Activated T-cell treated with anti-CD3 and anti-CD28 coated beads, Interleukin-2, amount 50 U/mL, for 4 hours (primary cell): Measurements from ENCODE around the gene PKD1. TPM values are rescaled to one million over a fixed set of nuclear protein-coding genes. Genes with fewer than 3 reads are reported as not detected.

Experiments used
- ATAC-seq, 2 donors: fragments of 200-7000 bp; cut with Tn5 transposase; one replicate each; pipeline ENCODE4 v1.10.0; 2021
- DNase-seq: peaks from one replicate; pipeline ENCODE4 v3.0.0-alpha.2; 2020
- H3K27me3 Mint-ChIP-seq: one replicate; pipeline ENCODE4 v1.8.0; 2021; ENCODE audit warnings: low read depth, mixed read lengths
- H3K36me3 Mint-ChIP-seq: one replicate; pipeline ENCODE4 v1.8.0; 2022; ENCODE audit warnings: mixed read lengths; ENCODE audit not compliant: insufficient read depth
- H3K4me1 Mint-ChIP-seq: one replicate; pipeline ENCODE4 v1.8.0; 2021; ENCODE audit warnings: low read depth, mixed read lengths
- H3K4me3 Mint-ChIP-seq: one replicate; pipeline ENCODE4 v1.8.0; 2021; ENCODE audit warnings: mild to moderate bottlenecking, moderate library complexity, mixed read lengths
- H3K9me3 Mint-ChIP-seq: one replicate; pipeline ENCODE4 v1.8.0; 2021; ENCODE audit warnings: mixed read lengths
- total RNA-seq, 3 donors: library from RNA; stranded (reverse); gene quantifications; one replicate each; pipeline ENCODE4 v1.2.1, GENCODE V29; 2021

PKD1 gene
- total RNA-seq, 3 donors from 2014 or later: 100 to 118 (median 104) TPM

DNA sequence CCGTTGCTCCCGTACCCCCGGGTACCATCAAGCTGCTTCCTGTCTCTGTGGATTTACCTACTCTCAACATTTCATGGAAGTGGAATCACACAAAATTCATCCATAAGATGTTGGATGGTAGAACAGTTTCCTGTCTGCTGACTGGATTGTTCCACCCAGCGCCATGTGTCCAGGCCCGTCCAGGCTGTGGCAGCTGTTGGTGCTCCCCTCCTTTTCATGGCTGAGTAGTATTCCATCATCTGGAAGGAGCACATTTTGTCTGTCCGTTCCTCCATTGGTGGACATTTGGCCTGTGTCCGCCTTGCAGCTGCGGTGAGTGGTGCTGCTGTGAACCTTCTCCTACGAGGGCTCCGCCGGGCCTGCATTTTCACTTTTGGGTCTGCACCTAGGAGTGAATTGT lies 69.6 kb downstream of the PKD1 start:
- H3K9me3 Mint-ChIP-seq: no peaks in the 10 kb centered on the region
- DNase-seq (no peak), ATAC-seq (no peak)
- H3K36me3 Mint-ChIP-seq: peaks cover 25% of the 10 kb centered on the region
- H3K27me3 Mint-ChIP-seq: no peaks in the 10 kb centered on the region
- H3K4me1 Mint-ChIP-seq: no peaks in the 10 kb centered on the region
- H3K4me3 Mint-ChIP-seq: no peak overlapping the region

DNA sequence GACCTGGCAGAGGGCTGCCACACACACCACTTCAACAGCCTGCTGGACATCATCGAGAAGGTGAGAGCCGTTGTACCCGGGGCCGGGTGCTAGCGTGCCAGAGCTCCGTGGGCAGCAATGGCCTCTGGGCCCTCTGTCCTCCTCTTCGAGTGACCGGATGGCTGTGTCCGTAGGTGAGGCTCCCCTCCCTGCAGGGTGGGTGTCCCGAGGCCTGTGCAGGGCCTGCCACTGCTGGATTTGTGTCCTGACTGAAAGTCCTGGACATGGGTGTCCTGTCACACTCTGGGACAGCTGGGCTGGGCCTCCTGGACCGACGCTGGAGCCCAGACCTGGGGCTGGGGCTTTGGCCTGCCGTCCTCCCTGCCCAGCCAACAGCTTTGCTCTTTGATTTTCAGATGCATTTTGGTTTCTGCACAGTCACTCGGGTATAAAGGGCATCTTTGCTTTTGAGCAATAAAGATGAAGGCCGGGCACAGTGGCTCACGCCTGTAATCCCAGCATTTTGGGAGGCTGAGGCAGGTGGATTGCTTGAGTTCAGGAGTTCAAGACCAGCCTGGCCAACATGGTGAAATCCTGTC lies 71.2 kb downstream of the PKD1 start:
- ATAC-seq: no peak

DNA sequence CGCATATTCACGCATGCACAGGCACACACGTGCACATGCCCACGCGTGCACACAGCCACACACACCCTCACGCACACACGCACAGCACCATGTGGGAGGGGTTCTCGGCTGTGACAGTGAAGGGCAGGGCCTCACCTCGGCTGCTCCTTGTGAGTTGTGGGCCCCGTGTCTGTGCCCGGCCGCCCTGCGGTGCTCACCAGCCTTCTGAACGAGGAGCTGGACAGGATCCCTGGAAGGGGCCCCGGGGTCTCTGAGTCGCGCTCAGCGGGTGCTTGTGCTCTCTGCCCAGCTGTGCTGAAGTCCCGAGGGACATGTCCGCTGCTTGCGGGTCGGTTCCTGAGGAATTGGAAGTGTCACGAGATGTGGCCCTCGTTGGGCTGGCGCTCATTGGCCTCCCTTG lies 71.8 kb downstream of the PKD1 start:
- Mint-ChIP-seq H3K9me3 (no peaks in the 10 kb centered on the region), H3K27me3 (no peaks in the 10 kb centered on the region), H3K36me3 (peaks cover 23% of the 10 kb centered on the region), H3K4me1 (no peaks in the 10 kb centered on the region), H3K4me3 (no peak overlapping the region)
- no peak for ATAC-seq
- no peak for DNase-seq

More for the DNA sequence above, 71.2 kb downstream of the PKD1 start:
- Mint-ChIP-seq H3K4me3 (no peak overlapping the region), H3K9me3 (no peaks in the 10 kb centered on the region), H3K4me1 (no peaks in the 10 kb centered on the region), H3K27me3 (no peaks in the 10 kb centered on the region), H3K36me3 (peaks cover 25% of the 10 kb centered on the region)
- DNase-seq: no peak

DNA sequence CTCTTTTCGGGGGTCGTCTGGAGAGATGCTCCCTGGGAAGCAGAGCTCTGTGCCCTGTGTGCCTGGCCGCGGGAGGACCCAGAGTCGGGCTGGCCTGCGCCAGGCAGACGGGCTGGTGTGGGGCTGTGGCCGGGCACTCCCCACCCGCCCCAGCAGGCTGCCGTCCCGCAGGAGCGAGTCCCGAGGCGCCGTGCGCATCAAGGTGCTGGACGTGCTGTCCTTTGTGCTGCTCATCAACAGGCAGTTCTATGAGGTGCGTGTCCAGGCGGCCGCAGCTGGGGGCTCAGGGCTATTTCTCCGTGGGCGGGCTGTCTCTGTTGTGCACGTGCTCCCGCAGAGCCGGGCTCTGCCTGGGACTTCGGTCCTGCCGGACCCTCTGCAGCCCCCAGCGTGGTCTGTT lies 72.9 kb downstream of the PKD1 start:
- Mint-ChIP-seq H3K36me3 (peaks cover 17% of the 10 kb centered on the region), H3K4me3 (no peak overlapping the region), H3K4me1 (no peaks in the 10 kb centered on the region), H3K9me3 (no peaks in the 10 kb centered on the region), H3K27me3 (no peaks in the 10 kb centered on the region)
- no peak for ATAC-seq
- DNase-seq: no peak

DNA sequence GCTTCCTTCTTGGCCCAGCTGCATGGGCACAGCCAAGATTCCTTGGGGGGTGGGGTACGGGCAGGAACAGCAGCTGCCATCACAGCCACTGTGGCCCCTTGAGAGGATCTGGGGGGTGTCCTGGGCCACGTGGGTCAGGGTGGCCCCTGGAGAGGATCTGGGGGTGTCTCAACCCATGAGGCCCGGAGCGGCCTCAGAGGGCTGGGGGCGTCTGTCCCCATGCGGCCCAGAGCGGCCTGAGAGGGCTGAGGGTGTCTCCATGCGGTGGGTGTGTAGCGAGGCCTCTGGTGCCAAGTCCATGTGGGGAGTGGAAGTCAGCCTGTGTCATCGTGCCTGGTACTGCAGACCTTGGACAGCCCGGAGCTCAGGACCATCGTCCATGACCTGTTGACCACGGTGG lies 74.2 kb downstream of the PKD1 start:
- ATAC-seq (no peak), DNase-seq (no peak)
- Mint-ChIP-seq H3K4me1 (no peaks in the 10 kb centered on the region), H3K36me3 (peaks cover 16% of the 10 kb centered on the region), H3K9me3 (no peaks in the 10 kb centered on the region), H3K27me3 (no peaks in the 10 kb centered on the region), H3K4me3 (no peak overlapping the region)

DNA sequence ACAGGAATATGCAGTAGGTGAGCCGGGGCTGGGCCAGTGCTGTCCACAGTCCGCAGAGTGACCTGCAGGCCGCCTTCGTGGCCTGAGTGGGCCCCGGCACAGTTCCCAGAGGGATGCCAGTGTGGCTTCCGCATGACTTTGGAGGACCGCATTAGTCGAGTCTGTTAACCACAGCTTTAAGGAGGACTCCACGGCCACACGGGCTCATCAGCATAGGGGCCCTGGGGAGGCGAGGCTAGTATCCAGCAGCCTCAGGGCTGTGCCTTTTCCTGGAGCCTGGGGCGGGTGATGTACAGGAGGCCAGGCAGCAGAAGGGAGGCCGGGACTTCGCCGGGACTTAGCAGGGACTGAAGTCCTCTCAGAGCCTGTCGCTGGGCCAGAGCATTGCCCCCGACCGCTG lies 74.7 kb downstream of the PKD1 start:
- Mint-ChIP-seq H3K27me3 (no peaks in the 10 kb centered on the region), H3K9me3 (no peaks in the 10 kb centered on the region), H3K4me3 (no peak overlapping the region), H3K36me3 (peaks cover 12% of the 10 kb centered on the region), H3K4me1 (no peaks in the 10 kb centered on the region)
- ATAC-seq (no peak), DNase-seq (no peak)

DNA sequence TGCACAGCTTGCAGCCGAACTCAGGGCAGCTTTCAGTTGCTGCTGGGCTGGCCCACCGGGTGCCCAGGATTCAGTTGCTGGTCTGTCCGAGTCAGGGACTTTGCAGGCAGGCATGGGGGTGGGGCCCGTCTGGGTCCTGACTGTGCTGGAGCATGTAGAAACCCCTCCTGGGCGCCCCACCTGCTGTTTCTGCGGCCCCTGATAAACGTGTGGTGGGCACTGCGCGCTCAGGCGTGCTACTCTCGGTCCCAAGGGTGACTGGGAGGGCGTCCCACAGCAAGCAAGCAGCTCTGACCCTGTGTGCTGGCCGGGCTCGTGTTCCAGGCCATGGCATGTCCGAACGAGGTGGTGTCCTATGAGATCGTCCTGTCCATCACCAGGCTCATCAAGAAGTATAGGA lies 75.4 kb downstream of the PKD1 start:
- ATAC-seq (no peak), DNase-seq (no peak)
- Mint-ChIP-seq H3K4me1 (no peaks in the 10 kb centered on the region), H3K9me3 (no peaks in the 10 kb centered on the region), H3K36me3 (peaks cover 10% of the 10 kb centered on the region), H3K27me3 (no peaks in the 10 kb centered on the region), H3K4me3 (no peak overlapping the region)

DNA sequence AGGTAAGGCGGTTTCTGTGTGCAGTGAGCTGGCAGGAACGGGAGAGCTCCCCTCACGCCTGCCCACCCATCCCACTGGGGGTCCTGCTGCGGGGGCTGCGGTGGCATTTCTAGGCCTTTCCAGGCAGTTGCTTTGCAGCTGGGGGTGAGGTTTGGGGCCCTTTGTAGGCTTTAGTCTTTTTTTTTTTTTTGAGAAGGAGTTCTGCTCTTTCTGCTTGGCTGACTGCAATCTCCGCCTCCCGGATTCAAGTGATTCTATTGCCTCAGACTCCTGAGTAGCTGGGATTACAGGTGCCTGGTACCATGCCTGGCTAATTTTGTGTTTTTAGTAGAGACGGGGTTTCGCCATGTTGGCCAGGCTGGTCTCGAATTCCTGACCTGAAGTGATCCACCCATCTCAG lies 76.8 kb downstream of the PKD1 start:
- no peaks in the 10 kb centered on the region for H3K27me3 Mint-ChIP-seq
- DNase-seq (no peak), ATAC-seq (no peak)
- no peaks in the 10 kb centered on the region for H3K9me3 Mint-ChIP-seq
- H3K36me3 Mint-ChIP-seq: peaks cover 10% of the 10 kb centered on the region
- H3K4me3 Mint-ChIP-seq: no peak overlapping the region
- no peaks in the 10 kb centered on the region for H3K4me1 Mint-ChIP-seq

DNA sequence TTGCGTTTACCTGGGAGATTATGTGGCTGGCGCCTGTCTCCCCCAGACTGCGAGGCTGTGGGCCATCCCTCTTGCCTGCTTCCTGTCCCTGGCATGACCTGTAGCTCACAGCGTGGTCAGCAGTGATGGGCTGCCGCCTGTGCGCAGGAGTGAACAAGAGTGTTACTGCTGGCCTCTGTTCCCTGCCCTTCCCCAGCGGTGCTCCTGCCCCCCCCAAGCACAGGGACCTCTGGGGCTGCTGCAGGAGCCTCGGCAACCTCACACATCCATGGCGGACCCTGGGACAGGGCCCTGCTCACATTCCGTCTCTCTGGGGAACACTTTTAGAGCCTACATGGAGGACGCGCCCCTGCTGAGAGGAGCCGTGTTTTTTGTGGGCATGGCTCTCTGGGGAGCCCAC lies 77.3 kb downstream of the PKD1 start:
- no peak overlapping the region for H3K4me3 Mint-ChIP-seq
- H3K36me3 Mint-ChIP-seq: peaks cover 6% of the 10 kb centered on the region
- H3K27me3 Mint-ChIP-seq: no peaks in the 10 kb centered on the region
- DNase-seq (no peak), ATAC-seq (no peak)
- no peaks in the 10 kb centered on the region for H3K9me3 Mint-ChIP-seq
- no peaks in the 10 kb centered on the region for H3K4me1 Mint-ChIP-seq

DNA sequence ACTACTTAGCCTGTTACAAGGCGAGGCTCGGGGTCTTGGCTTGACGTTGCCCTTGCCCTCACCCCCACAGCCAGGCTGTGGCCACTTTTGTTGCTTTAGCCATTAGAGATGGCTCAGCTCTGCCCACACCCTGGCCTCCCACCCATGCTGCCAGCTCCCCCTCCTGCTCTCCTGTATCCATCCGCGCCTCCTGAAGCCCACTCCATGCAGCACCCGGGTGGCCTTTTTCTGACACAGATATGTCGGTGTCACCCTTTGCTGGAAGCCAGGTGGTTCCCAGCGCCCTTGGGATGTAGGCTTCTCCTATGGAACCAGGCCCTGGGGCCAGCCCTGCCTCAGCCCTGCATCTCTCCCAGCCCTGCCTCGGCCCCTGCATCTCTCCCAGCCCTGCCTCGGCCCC lies 78.3 kb downstream of the PKD1 start:
- H3K4me1 Mint-ChIP-seq: no peaks in the 10 kb centered on the region
- DNase-seq: no peak
- H3K4me3 Mint-ChIP-seq: no peak overlapping the region
- no peaks in the 10 kb centered on the region for H3K27me3 Mint-ChIP-seq
- no peak for ATAC-seq
- peaks cover 5% of the 10 kb centered on the region for H3K36me3 Mint-ChIP-seq
- H3K9me3 Mint-ChIP-seq: no peaks in the 10 kb centered on the region

DNA sequence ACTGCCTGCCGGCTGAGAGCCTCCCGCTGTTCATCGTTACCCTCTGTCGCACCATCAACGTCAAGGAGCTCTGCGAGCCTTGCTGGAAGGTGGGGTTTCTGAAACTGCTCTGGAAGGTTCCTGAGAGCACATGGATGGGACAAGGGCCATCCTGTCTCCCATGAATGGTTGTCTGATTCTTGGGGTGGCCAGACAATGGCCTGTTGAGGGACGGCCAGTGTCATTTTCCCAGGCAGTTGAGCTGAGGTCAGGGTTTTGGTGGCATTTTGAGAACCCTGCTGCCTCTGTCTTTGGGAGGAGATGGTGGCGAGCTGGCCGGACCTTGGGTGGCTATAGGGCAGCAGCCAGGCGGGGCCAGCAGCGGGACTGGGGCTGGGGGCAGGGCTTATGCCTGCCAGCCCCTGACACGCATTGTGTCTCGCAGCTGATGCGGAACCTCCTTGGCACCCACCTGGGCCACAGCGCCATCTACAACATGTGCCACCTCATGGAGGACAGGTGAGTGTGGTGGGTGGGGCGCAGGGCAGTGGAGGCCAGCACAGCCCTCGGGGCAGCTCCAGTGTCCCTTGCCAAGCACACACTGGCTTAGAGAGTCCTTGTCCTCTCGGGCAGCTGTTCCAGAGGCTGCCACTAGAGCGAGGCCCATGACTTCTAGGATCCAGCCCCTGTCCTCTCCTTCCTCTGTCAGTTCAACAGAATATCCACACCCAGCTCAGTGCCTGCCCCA lies 78.9 kb downstream of the PKD1 start:
- Mint-ChIP-seq H3K27me3 (no peaks in the 10 kb centered on the region), H3K4me1 (no peaks in the 10 kb centered on the region), H3K36me3 (peaks cover 5% of the 10 kb centered on the region), H3K4me3 (no peak overlapping the region), H3K9me3 (no peaks in the 10 kb centered on the region)
- DNase-seq (no peak), ATAC-seq (no peak)

DNA sequence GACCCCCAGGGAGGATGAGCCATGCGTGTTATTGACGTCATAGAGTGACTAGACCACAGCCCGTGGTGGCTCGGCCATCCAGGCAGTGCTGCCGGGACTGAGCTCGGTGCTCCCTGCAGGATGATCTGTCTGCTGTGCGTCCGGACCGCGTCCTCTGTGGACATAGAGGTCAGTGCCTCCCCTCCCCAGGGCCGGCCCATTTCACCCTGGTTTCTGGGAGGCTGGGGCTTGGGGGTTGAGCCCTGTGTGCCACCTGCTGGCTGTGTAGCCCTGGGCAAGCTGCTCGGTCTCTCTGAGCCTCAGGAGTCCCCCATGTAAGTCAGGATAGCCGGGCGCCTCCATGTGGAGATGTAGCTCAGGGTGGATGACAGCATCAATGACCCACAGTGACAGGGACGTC lies 79.6 kb downstream of the PKD1 start:
- H3K36me3 Mint-ChIP-seq: peaks cover 5% of the 10 kb centered on the region
- no peaks in the 10 kb centered on the region for H3K4me1 Mint-ChIP-seq
- no peak overlapping the region for H3K4me3 Mint-ChIP-seq
- DNase-seq (no peak), ATAC-seq (no peak)
- H3K9me3 Mint-ChIP-seq: no peaks in the 10 kb centered on the region
- no peaks in the 10 kb centered on the region for H3K27me3 Mint-ChIP-seq

DNA sequence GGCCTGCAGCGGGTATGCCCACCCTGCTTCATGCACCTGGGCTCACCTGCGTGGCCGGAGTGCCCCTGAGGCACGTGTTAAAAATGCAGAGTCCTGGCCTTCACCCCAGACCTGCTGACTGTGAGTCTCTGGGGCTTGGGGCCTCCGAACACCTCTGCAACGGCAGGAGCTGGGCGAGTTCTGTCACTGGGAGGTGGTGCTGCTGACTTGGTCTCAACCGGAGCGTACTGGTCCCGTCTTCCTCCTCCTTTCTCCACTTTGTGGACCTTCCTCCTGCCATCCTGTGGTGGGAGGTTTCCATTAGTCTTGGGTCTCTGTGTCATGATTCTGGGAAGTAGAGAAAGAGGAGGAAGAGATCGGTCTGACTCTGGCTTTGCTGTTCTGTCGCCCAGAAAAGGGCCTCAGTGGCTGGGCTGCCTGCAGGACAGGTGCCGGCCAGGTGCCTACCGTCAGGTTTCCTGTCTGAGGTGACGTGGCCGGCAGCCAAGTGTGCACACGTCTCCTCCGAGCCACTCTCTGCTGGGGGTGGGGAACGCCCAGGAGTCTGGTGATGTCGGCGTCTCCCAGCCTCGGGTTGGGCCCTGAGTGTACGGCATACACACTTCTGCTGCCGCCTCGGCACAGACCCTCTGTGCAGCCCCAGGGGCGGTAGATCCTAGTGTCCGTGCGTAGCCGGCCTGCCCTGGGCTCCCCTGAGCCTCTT lies 81.0 kb downstream of the PKD1 start:
- no peak for ATAC-seq
- Mint-ChIP-seq H3K4me1 (no peaks in the 10 kb centered on the region), H3K36me3 (peaks cover 5% of the 10 kb centered on the region), H3K4me3 (no peak overlapping the region), H3K27me3 (no peaks in the 10 kb centered on the region), H3K9me3 (no peaks in the 10 kb centered on the region)
- DNase-seq: no peak

DNA sequence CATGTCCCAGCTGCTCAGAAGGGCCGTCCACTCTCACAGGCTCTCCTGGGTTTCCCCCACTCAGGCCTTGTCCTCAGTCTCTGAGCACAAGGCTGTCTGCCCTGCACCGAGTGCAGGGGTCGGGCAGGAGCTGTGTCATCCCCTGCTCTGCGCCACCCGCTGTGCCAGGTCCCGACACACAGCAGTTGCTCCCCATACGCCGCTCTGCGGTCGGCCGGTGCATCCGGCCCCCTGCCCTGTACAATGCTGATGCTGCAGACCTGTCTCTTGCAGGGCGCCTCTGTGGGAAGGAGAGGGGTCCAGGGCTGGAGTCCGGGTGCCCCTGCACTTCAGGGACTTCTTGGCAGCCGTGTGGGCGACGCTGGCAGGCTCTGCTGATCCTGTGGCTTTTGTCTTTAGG lies 81.8 kb downstream of the PKD1 start:
- Mint-ChIP-seq H3K36me3 (peaks cover 5% of the 10 kb centered on the region), H3K9me3 (no peaks in the 10 kb centered on the region), H3K4me3 (no peak overlapping the region), H3K4me1 (no peaks in the 10 kb centered on the region), H3K27me3 (no peaks in the 10 kb centered on the region)
- DNase-seq (no peak), ATAC-seq (no peak)

DNA sequence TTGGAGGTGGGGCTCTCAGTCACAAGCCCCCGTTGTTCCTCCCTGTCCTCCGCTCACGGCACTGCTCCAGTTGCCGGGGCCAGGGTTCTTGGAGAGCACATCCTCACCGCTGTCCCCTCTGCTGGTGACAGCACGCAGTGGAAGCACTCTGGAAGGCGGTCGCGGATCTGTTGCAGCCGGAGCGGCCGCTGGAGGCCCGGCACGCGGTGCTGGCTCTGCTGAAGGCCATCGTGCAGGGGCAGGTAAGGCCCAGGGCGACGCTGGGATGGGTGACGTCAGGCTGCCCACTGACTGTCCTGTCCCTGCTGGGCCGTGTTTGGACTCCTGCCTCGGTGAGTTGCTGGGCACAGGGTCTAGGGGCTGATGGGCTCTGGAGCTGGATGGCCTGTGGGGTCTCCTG lies 82.5 kb downstream of the PKD1 start:
- DNase-seq: no peak
- Mint-ChIP-seq H3K4me1 (peaks cover 7% of the 10 kb centered on the region), H3K9me3 (no peaks in the 10 kb centered on the region), H3K27me3 (no peaks in the 10 kb centered on the region), H3K4me3 (no peak overlapping the region), H3K36me3 (peaks cover 3% of the 10 kb centered on the region)
- no peak for ATAC-seq
